Activated B cell treated with CpG ODN at 0.5 μM for 24 hours (primary cell): ENCODE measurements around the gene YIPF4. TPM values are rescaled to one million over a fixed set of nuclear protein-coding genes. Genes with fewer than 3 reads are reported as not detected.
"Not testable (repeated sequence)": the region's sequence is repeated elsewhere in the genome, so short reads cannot be mapped to it uniquely, and the experiment has no call there.

ENCODE experiments used
- ATAC-seq: fragments of 200-7000 bp; cut with Tn5 transposase; one replicate; pipeline ENCODE4 v1.10.0; 2021; ENCODE audit warnings: low read depth, mild to moderate bottlenecking, moderate library complexity
- CTCF ChIA-PET: fragments of 350-600 bp; sonication (Branson Sonifier 250); formaldehyde crosslinking; loops from one replicate; lab custom pipeline; 2021; ENCODE audit warnings: antibody characterized with exemption; lab: Charles Lee
- POLR2A ChIA-PET: fragments of 350-600 bp; sonication (Branson Sonifier 250); formaldehyde crosslinking; loops from one replicate; lab custom pipeline; 2021; ENCODE audit warnings: antibody characterized with exemption; lab: Charles Lee
- DNase-seq: peaks from one replicate; pipeline ENCODE4 v3.0.0; 2022
- H3K27ac Mint-ChIP-seq: one replicate; pipeline ENCODE4 v1.8.0; 2020; ENCODE audit warnings: mixed read lengths
- H3K27me3 Mint-ChIP-seq: one replicate; pipeline ENCODE4 v1.8.0; 2021; ENCODE audit warnings: mixed read lengths
- H3K36me3 Mint-ChIP-seq: one replicate; pipeline ENCODE4 v1.8.0; 2021; ENCODE audit warnings: low read depth, mixed read lengths
- H3K4me1 Mint-ChIP-seq: one replicate; pipeline ENCODE4 v1.8.0; 2021; ENCODE audit warnings: mixed read lengths
- H3K4me3 Mint-ChIP-seq: one replicate; pipeline ENCODE4 v1.8.0; 2020; ENCODE audit warnings: mild to moderate bottlenecking, mixed read lengths
- H3K9me3 Mint-ChIP-seq: one replicate; pipeline ENCODE4 v1.8.0; 2020; ENCODE audit warnings: mixed read lengths
- intact Hi-C: fragments of 100-400 bp; cut with micrococcal nuclease; formaldehyde crosslinking; loops from one replicate; pipeline ENCODE4 v1.15.1; 2024
- total RNA-seq: library from RNA; stranded (reverse); gene quantifications from 2 replicates; pipeline ENCODE4 v1.2.3, GENCODE V29; 2022
- TF ChIP-seq, protein P1 (sequence below): fragments of 200-600 bp; IDR thresholded peaks from one replicate; pipeline ENCODE4 v1.8.0; 2022; ENCODE audit warnings: antibody characterized with exemption, mild to moderate bottlenecking

YIPF4 gene
- total RNA-seq, 1 donor from 2014 or later = 27.2 TPM

DNA sequence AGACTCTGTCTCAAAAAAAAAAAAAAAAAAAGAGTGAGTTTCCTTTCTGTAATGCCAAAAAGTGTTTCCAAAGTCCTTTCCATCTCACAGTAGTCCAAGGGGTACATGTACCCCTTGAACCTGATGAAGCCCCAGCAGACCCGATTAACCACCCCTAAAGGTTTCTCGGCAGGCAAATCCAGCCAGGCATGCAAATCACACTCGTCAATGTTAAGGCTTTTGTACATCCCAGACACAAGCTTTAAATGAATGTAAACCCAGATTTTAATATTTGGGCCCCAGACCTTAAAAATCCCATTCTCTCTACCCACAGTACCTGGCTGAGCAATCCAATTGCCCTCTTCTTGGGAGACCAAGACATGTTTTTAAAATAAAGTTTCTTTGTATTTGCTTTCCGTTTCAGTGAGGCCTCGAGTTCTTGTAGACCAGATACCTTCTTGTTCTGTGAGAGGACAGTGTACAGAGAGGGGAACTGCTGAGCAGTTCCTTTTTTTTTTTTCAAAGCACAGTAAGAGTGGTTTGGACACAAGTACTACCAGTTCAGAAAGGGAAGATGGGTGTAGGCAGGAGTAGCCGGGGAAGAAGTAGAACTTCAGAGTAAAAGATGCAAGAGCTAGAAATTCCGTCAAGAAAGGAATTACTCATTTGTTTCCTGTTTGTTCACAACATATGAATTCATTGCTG lies 13.1 kb upstream of the YIPF4 start, which contains the start of gene NLRC4:
NLRC4 (minus strand) TSS at position 465 of the 684 bp plus-strand sequence. CDS start 8,111 bp downstream, outside the sequence.
- intact Hi-C loops = loop anchor here (1.0 to 5.0 kb wide), 2 partner anchors 13 to 92 kb away; partner anchors contain the start of gene YIPF4
- Mint-ChIP-seq H3K36me3 (no peaks in the 10 kb centered on the region), H3K27me3 (no peaks in the 10 kb centered on the region), H3K27ac (peak within 1 kb of the TSS; percentile 96), H3K4me3 (peak within 1 kb of the TSS; percentile 80), H3K4me1 (peaks cover 29% of the 10 kb centered on the region), H3K9me3 (no peaks in the 10 kb centered on the region)
- TF ChIP-seq, protein P1, sequence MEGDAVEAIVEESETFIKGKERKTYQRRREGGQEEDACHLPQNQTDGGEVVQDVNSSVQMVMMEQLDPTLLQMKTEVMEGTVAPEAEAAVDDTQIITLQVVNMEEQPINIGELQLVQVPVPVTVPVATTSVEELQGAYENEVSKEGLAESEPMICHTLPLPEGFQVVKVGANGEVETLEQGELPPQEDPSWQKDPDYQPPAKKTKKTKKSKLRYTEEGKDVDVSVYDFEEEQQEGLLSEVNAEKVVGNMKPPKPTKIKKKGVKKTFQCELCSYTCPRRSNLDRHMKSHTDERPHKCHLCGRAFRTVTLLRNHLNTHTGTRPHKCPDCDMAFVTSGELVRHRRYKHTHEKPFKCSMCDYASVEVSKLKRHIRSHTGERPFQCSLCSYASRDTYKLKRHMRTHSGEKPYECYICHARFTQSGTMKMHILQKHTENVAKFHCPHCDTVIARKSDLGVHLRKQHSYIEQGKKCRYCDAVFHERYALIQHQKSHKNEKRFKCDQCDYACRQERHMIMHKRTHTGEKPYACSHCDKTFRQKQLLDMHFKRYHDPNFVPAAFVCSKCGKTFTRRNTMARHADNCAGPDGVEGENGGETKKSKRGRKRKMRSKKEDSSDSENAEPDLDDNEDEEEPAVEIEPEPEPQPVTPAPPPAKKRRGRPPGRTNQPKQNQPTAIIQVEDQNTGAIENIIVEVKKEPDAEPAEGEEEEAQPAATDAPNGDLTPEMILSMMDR = no peak
- ChIA-PET CTCF (no interaction called here), POLR2A (interaction anchor here (0.5 to 1.3 kb wide), 7 partner anchors 10 to 505 kb away, joined by 3 to 6 read pairs (median 4); no protein-coding TSS in a partner anchor)
- DNase-seq (no peak), ATAC-seq (peak; percentile 95)

DNA sequence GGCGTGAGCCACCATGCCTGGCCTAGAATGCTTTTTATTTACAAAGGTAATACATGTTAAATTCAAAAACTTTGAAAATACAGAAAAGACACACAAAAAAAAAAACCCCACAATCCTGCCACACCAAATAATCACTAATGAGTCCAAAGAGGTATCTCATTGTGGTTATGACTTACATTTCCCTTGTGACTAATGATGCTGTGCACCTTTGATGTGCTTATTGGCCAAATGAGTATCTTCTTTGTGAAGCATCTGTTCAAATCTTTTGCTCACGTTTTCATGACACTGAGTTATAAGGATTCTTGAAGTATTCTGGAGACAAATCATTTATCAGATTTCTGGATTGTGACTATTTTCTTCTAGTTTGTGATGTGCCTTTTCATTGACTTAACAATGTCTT lies 6.6 kb upstream of the YIPF4 start:
- ATAC-seq (no peak), DNase-seq (no peak)
- H3K36me3 Mint-ChIP-seq = no peaks in the 10 kb centered on the region
- POLR2A ChIA-PET = no interaction called here
- TF ChIP-seq, protein P1 = no peak
- CTCF ChIA-PET = no interaction called here
- H3K4me1 Mint-ChIP-seq = no peaks in the 10 kb centered on the region
- H3K27ac Mint-ChIP-seq = no peak overlapping the region
- intact Hi-C loops = no loop called here
- no peak overlapping the region for H3K4me3 Mint-ChIP-seq
- H3K27me3 Mint-ChIP-seq = peaks cover 9% of the 10 kb centered on the region
- H3K9me3 Mint-ChIP-seq = no peaks in the 10 kb centered on the region

DNA sequence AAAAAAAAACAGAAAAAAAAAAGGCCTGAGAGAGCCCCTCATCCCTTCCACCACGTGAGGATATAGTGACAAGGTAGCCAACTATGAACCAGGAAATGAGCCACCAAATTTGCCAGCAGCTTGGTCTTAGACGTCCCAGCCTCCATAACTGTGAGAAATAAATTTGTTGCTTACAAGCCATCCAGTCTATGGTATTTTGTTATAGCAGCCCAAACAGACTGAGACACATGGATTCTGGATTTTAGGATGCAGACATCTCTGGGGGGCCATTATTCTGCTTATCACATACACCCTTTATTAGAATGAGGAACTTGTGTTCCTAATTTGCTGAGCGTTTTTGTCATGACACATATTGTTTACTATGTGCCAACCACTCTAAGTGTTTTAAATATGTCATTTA lies 5.4 kb upstream of the YIPF4 start:
- TF ChIP-seq, protein P1 = no peak
- Mint-ChIP-seq H3K36me3 (no peaks in the 10 kb centered on the region), H3K4me3 (no peak overlapping the region), H3K27ac (no peak overlapping the region), H3K27me3 (peaks cover 9% of the 10 kb centered on the region), H3K9me3 (no peaks in the 10 kb centered on the region), H3K4me1 (peaks cover 3% of the 10 kb centered on the region)
- ChIA-PET CTCF (no interaction called here), POLR2A (no interaction called here)
- intact Hi-C loops = no loop called here
- DNase-seq (no peak), ATAC-seq (no peak)

DNA sequence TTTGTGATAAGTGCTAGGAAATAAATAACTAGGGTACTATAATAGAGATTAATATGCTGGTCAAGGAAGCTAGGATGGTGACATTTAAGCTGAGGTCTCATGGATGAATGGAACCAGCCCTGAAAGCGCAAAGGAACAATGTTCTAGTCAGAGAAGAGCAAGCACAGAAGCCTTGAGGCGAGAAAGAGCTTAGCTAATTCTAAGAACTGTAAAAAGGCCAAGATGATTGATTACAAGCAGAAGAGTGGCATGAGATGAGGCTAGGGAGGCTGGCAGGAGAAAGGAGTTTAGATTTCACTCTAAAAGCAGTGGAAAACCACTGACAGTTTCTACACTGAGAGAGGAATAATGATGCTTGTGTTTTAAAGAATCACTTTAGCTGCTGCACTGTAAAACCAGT lies 3.4 kb upstream of the YIPF4 start:
- peaks cover 9% of the 10 kb centered on the region for H3K27me3 Mint-ChIP-seq
- peaks cover 8% of the 10 kb centered on the region for H3K36me3 Mint-ChIP-seq
- TF ChIP-seq, protein P1 = no peak
- DNase-seq (no peak), ATAC-seq (no peak)
- H3K4me1 Mint-ChIP-seq = peaks cover 17% of the 10 kb centered on the region
- no peak overlapping the region for H3K4me3 Mint-ChIP-seq
- ChIA-PET CTCF (no interaction called here), POLR2A (no interaction called here)
- no peak overlapping the region for H3K27ac Mint-ChIP-seq
- intact Hi-C loops = no loop called here
- H3K9me3 Mint-ChIP-seq = no peaks in the 10 kb centered on the region

DNA sequence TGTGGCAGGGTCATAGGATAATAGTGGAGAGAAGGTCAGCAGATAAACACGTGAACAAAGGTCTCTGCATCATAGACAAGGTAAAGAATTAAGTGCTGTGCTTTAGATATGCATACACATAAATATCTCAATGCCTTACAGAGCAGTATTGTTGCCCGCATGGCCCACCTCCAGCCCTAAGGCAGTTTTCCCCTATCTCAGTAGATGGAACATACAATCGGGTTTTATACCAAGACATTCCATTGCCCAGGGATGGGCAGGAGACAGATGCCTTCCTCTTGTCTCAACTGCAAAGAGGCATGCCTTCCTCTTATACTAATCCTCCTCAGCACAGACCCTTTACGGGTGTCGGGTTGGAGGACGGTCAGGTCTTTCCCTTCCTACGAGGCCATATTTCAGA lies 1.9 kb upstream of the YIPF4 start:
- DNase-seq, ATAC-seq, H3K27ac Mint-ChIP-seq, H3K27me3 Mint-ChIP-seq, CTCF ChIA-PET, H3K4me3 Mint-ChIP-seq, H3K9me3 Mint-ChIP-seq, POLR2A ChIA-PET: not testable (repeated sequence)
- H3K4me1 Mint-ChIP-seq = peaks cover 17% of the 10 kb centered on the region
- intact Hi-C loops = loop anchor here (5.0 kb wide), 2 partner anchors 213 to 1322 kb away; partner anchors contain the start of genes FAM98A and SPAST
- peaks cover 11% of the 10 kb centered on the region for H3K36me3 Mint-ChIP-seq
